Effector memory CD4-positive, alpha-beta T cell (primary cell): Measurements from ENCODE around the gene LYRM4.

ENCODE experiments used
- DNase-seq, 3 donors: peaks; one replicate each; pipeline ENCODE4 v3.0.0-alpha.2; 2020
- H3K27ac ChIP-seq: 2 replicates; pipeline ENCODE4 v1.7.0; 2013; ENCODE audit warnings: mild to moderate bottlenecking, low read length, moderate library complexity; ENCODE audit not compliant: insufficient read depth, poor library complexity, severe bottlenecking
- H3K27me3 ChIP-seq: replicated peaks from 2 replicates; pipeline ENCODE4 v1.7.0; 2013; ENCODE audit warnings: mild to moderate bottlenecking, low read length; ENCODE audit not compliant: insufficient read depth, control insufficient read depth, poor library complexity, severe bottlenecking
- H3K36me3 ChIP-seq: 2 replicates; pipeline ENCODE4 v1.7.0; 2013; ENCODE audit warnings: mild to moderate bottlenecking, low read length, moderate library complexity; ENCODE audit not compliant: control insufficient read depth, insufficient read depth
- H3K4me1 ChIP-seq: 2 replicates; pipeline ENCODE4 v1.7.0; 2013; ENCODE audit warnings: low read length, mild to moderate bottlenecking; ENCODE audit not compliant: control insufficient read depth, insufficient read depth, poor library complexity, severe bottlenecking
- H3K4me3 ChIP-seq: 2 replicates; pipeline ENCODE4 v1.7.0; 2013; ENCODE audit warnings: low read length, low read depth, mild to moderate bottlenecking; ENCODE audit not compliant: insufficient read depth, poor library complexity, severe bottlenecking
- H3K9me3 ChIP-seq: 2 replicates; pipeline ENCODE4 v1.7.0; 2013; ENCODE audit warnings: mild to moderate bottlenecking, low read length, moderate library complexity; ENCODE audit not compliant: control insufficient read depth

The LYRM4 gene

GRCh38 chr6:5282191-5282623, 21.5 kb upstream of the LYRM4 start:
- no peak for DNase-seq
- H3K27me3 ChIP-seq, result no peaks in the 10 kb centered on the region
- no peak overlapping the region for H3K27ac ChIP-seq
- no peaks in the 10 kb centered on the region for H3K36me3 ChIP-seq
- no peak overlapping the region for H3K4me3 ChIP-seq
- peaks cover 6% of the 10 kb centered on the region for H3K4me1 ChIP-seq
- H3K9me3 ChIP-seq, result no peaks in the 10 kb centered on the region

DNA sequence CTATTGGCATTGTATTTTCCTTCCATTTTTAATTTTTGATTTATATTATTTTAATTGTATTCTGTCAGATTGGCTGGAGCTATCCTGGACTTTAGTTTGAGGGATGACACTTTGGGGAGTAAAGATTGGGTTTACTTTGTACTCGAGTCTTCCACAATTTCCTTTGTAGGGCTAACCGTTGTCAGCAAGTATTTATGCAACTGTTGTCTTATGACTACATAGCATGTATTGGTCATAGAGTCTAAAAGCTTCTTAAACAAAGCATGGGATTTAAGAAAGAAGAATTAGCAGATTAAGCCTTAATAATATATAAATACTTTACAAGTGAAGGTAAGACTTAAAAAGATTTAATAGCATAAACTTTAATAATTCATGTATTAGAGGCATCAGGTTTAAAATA, 20.2 kb upstream of the LYRM4 start:
- H3K4me1 ChIP-seq, result peaks cover 6% of the 10 kb centered on the region
- no peaks in the 10 kb centered on the region for H3K36me3 ChIP-seq
- H3K27me3 ChIP-seq, result no peaks in the 10 kb centered on the region
- H3K27ac ChIP-seq, result no peak overlapping the region
- H3K9me3 ChIP-seq, result no peaks in the 10 kb centered on the region
- no peak overlapping the region for H3K4me3 ChIP-seq
- DNase-seq, result no peak

DNA sequence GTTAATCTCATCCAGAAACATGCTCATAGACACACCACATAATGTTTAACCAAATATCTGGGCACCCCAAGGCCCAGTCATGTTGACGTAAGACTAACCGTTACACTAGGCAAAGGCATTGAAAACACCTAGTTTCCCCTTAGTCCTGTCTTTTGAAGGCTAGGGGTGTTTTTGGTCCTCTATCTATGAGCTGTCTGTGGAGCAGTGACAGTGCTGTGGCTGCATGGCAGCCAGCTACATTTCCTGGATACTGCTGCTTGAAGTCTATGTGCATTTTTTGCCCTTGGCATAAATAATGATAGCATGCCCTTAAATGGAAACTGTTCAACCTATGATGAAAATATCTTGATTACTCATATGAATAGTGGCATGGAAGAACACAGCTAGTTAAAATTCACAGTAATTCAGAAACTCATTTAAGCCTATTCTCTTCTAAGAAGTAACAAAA, 19.2 kb upstream of the LYRM4 start:
- Histone ChIP-seq H3K9me3 (no peaks in the 10 kb centered on the region), H3K27ac (no peak overlapping the region), H3K4me3 (no peak overlapping the region), H3K4me1 (peaks cover 6% of the 10 kb centered on the region), H3K27me3 (no peaks in the 10 kb centered on the region), H3K36me3 (no peaks in the 10 kb centered on the region)
- no peak for DNase-seq

DNA sequence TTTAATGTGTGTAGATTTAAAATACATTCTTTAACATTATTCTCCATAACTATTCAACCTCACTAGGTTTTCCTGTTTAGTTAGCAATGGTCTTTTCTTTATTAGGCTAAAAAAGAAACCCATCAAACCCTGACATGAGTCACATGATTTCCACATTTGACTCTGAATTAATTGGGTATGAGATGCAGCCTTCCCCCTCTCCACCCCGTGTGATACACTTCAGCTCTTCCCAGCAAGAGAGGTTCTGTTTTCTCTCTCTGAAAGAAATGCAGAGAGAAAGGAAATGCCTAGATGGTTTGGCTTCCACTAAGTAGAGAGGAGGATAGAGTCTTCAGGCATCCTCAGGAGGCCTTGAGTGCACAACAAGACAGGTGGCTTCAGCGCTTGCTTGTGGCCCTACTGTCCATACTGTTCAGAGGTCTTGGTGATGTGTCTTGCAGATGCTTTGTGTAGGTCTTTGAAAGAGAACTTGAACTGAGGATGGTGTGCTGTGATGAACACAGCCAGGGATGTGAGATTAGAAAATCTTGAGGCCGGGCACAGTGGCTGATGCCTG, 17.9 kb upstream of the LYRM4 start:
- DNase-seq, result no peak
- Histone ChIP-seq H3K36me3 (no peaks in the 10 kb centered on the region), H3K27ac (no peak overlapping the region), H3K9me3 (no peaks in the 10 kb centered on the region), H3K27me3 (no peaks in the 10 kb centered on the region), H3K4me1 (peaks cover 6% of the 10 kb centered on the region), H3K4me3 (no peak overlapping the region)

- Histone ChIP-seq H3K27ac (no peak overlapping the region), H3K36me3 (no peaks in the 10 kb centered on the region), H3K27me3 (no peaks in the 10 kb centered on the region), H3K4me3 (no peak overlapping the region), H3K9me3 (no peaks in the 10 kb centered on the region), H3K4me1 (peaks cover 6% of the 10 kb centered on the region)
- DNase-seq, result no peak
Measured at GRCh38 chr6:5278047-5278446, 17.3 kb upstream of the LYRM4 start.

DNA sequence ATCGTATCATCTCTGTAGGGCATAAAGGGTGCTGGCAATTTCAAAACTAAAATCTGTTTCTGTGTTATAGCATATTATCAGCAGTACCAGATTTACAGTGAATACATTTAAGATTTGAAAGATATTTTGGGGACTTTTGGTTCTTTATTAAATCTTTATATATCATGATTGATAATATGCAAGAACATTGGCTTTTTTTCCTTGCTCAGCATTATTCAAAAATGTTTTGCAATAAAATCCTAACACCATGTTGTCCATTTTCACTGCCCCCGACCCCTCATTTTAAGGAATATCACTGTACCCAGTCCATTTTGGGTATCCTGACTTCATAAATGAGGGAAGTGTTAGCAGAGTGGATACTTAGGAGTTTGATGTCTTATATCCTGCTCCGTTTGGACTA, 16.8 kb upstream of the LYRM4 start:
- H3K36me3 ChIP-seq, result no peaks in the 10 kb centered on the region
- peaks cover 6% of the 10 kb centered on the region for H3K4me1 ChIP-seq
- no peak for DNase-seq
- H3K27me3 ChIP-seq, result no peaks in the 10 kb centered on the region
- H3K4me3 ChIP-seq, result no peak overlapping the region
- H3K9me3 ChIP-seq, result no peaks in the 10 kb centered on the region
- H3K27ac ChIP-seq, result no peak overlapping the region

DNA sequence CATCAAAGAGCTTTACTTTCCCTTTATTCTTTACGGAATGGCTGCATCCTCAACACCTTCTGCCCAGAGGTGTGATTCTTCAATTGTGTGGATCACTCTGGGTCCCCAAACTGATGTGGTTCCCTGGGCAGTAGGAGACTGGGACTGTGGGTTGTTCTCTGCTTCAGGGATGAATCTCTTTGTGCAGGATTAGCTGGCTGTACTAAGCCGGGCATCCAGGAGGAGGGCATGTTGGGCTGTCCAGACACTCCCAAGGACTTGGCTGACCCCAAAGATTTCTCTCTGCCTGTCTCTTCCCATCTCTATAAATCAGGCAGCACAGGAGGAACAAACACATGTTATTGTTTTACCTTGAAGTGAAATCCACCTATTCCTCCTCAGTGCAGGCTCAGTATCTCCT, 15.8 kb upstream of the LYRM4 start:
- H3K9me3 ChIP-seq, result no peaks in the 10 kb centered on the region

GRCh38 chr6:5275497-5275896, 14.7 kb upstream of the LYRM4 start:
- Histone ChIP-seq H3K27me3 (no peaks in the 10 kb centered on the region), H3K36me3 (no peaks in the 10 kb centered on the region), H3K9me3 (no peaks in the 10 kb centered on the region), H3K27ac (no peak overlapping the region), H3K4me1 (peaks cover 6% of the 10 kb centered on the region), H3K4me3 (no peak overlapping the region)
- DNase-seq, result no peak

More for the DNA sequence above, 15.8 kb upstream of the LYRM4 start:
- Histone ChIP-seq H3K4me3 (no peak overlapping the region), H3K36me3 (no peaks in the 10 kb centered on the region), H3K27ac (no peak overlapping the region), H3K27me3 (no peaks in the 10 kb centered on the region), H3K4me1 (peaks cover 6% of the 10 kb centered on the region)
- no peak for DNase-seq

DNA sequence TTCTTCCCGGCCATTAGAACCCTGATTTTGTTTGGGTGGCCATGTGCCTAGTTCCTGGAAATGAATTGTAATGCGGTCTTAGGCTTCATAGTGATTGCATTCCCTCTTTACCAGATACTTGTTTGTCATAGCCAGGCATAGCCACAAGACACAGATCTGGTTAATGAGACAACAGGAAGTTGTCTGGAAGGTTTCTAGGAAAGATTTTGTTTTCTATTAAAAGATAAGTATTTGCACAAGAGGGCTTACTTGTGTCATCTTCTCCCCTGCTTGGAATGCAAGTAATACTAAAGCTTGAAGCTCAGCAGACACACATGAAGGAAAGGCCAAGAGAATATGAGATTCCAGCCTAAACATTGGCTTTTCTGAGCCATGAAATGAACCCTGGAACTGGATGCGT, 13.5 kb upstream of the LYRM4 start:
- Histone ChIP-seq H3K9me3 (no peaks in the 10 kb centered on the region), H3K4me3 (no peak overlapping the region), H3K4me1 (no peaks in the 10 kb centered on the region), H3K27ac (no peak overlapping the region), H3K36me3 (no peaks in the 10 kb centered on the region), H3K27me3 (no peaks in the 10 kb centered on the region)
- DNase-seq, result no peak

- no peak for DNase-seq
- Histone ChIP-seq H3K4me1 (no peaks in the 10 kb centered on the region), H3K9me3 (no peaks in the 10 kb centered on the region), H3K27me3 (no peaks in the 10 kb centered on the region), H3K27ac (no peak overlapping the region), H3K4me3 (no peak overlapping the region), H3K36me3 (no peaks in the 10 kb centered on the region)
Measured at GRCh38 chr6:5271926-5272325, 11.2 kb upstream of the LYRM4 start.
